Measurements from ENCODE around the gene ZNF500.

- TF ChIP-seq CTCF (IDR thresholded peaks at IDR 0.05) (no peak), POLR2A (IDR thresholded peaks at IDR 0.05) (no peak), POLR2AphosphoS5 (IDR thresholded peaks at IDR 0.05) (no peak), EP300 (IDR thresholded peaks at IDR 0.05) (no peak)
Measured at GRCh38 chr16:4754865-4755264, 12.1 kb downstream of the ZNF500 start.

Data from sigmoid colon (tissue), 4 donors.